Stimulated activated CD4-positive, alpha-beta T cell treated with anti-CD3 and anti-CD28 coated beads, Interleukin-1b, Interleukin-23, amount 100 ng/mL, for 1 hour (primary cell): ENCODE data around the gene CREB3.
A peak's percentile ranks its signal among the peaks of the same experiment; 100 is the strongest.

Experiments used
- DNase-seq, 2 donors: peaks; one replicate each; pipeline ENCODE4 v3.0.0-alpha.2; 2020; ENCODE audit warnings: low read depth in 2 of 2

CREB3 gene, protein sequence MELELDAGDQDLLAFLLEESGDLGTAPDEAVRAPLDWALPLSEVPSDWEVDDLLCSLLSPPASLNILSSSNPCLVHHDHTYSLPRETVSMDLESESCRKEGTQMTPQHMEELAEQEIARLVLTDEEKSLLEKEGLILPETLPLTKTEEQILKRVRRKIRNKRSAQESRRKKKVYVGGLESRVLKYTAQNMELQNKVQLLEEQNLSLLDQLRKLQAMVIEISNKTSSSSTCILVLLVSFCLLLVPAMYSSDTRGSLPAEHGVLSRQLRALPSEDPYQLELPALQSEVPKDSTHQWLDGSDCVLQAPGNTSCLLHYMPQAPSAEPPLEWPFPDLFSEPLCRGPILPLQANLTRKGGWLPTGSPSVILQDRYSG

GRCh38 chr9:35732185-35732799 lies at the start of gene CREB3, which contains the start of gene TLN1:
Gene CREB3 (plus strand): TSS chr9:35732666. CDS start chr9:35732773, 107 bp downstream.
Gene TLN1 (minus strand): TSS chr9:35732195. CDS start chr9:35725694, 6,501 bp downstream.
- DNase-seq = peak; percentile 88 to 95

- DNase-seq = no peak
These were observed 49.1 kb upstream of the CREB3 start for GRCh38 chr9:35683323-35683722.

DNA sequence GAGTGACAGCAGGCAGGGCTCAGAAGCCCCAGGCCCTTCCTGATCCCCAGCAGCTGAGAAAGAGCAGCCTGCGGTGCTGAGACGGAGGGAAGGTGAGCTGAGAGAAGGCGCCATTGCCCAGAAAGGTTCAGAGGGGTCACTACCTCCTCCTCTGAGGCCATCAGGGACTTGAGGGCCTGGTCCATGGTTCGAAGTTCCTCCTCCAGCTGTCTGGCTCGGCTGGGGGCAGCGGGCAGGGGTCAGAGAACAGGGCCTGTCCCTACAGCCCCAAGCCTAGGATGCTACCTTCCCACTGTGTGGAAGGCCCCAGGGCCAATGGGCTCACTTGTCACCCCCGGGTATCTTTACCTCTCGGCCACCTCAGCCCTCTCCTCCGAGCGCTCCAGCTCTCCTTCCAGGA lies 47.5 kb upstream of the CREB3 start:
- DNase-seq = no peak

DNA sequence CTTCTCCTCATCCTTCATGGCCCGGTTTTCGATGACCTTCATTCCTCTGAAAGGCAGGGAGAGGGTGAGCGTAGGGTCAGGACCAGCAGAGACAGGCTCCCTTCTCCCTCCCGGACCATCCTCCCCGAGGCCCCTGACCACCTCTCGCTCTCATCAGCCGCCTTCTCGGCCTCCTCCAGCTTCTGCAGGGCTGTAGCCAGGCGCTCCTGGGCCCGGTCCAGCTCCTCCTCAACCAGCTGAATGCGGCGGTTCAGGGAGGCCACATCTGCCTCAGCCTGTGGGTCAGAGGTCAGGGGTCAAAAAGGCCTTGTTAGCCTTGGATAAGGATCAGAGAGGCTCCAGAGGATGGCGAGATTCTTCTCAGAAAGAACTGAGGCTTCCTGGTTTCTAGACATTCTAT lies 47.0 kb upstream of the CREB3 start:
- no peak for DNase-seq

- DNase-seq = no peak
These were observed 46.0 kb upstream of the CREB3 start for GRCh38 chr9:35686222-35687203.

DNA sequence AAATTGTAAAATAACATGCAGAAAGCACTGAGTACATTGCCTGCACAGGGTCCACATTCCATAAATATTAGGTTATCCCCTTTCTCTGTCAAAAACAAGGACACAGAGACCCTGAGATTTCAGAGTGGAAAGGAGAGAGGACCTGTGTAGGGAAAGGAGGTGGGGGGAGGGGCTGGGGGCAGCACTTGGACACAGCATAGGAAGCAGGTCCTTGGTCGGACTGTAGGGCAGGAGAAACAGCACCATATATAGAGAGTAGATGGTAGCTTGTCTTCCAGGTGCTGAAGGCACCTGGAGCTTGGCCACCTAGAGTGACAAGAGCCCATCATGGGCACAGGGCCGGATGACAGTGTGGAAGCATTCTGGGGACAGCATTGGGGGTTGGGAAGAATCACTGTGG lies 45.2 kb upstream of the CREB3 start:
- DNase-seq = no peak

DNA sequence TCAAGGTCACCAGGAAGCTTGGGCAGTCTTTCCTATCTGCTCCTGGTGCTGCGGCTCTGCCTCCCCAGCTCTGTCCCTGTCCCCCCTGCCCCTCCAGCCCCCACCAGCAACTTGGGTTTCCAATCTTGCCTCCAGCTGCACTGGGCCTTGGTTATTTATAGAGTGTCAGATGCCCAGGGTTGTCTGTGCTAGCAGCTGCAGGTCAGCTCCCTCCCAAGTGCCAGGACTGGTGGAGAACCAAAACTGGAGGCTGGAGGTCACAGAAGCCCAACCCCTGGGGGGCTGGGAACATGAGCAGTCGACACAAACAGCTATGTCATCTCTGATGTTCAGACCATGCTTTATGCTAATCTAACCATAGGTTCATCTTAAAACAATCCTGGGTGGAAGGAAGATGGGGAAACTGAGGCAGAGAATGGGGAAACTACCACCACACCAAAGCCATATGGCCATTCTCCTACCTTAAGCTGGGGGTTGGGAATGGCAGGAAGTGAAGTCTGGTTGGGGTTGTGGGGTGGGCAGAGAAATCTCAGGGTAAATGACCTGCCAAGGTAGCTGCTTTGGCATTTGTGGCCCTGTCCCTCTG lies 44.4 kb upstream of the CREB3 start:
- no peak for DNase-seq

GRCh38 chr9:35688558-35689541 lies 43.6 kb upstream of the CREB3 start:
- DNase-seq = no peak

- no peak for DNase-seq
These were observed 42.7 kb upstream of the CREB3 start, which contains the start of gene TPM2 for GRCh38 chr9:35689542-35690293. Gene TPM2 (minus strand): TSS chr9:35689925. CDS start chr9:35689817, 108 bp downstream.

GRCh38 chr9:35690294-35690613 lies 42.2 kb upstream of the CREB3 start:
- DNase-seq = no peak

DNA sequence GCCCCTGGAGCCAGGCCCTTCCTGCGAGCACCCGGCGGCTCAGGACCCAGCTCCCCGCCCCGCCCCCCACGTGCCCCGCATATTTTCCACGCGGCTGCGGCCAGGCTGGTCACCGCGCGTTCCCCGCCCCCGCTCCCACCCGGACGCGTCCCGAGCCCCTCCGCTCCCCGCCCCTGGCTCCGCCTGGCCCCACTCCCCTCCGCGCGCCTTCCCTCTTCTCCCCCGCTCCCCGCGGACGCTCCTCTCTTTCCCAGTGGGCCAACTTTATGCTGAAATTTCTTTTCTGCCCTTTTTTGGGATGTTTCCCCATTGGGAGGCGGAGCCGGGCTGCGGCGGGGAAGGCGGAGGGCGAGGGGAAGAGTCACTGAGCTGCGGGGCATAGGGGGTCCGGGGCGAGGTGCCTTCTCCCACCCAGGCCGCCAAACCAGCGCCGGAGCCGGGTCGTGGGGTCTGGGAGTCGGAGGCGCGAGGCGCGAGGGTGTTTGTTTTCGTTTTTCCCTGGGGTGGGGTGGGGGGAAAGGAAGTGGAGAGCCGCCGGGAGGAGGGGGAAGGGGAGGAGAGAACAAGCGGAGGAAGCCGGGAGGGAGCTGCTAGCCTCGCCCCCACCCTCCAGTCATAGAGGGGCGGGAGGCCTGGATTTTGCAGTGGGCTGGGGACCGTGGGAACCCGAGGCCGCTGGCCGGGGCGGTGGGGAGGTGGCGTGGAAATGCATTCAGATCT lies 41.7 kb upstream of the CREB3 start:
- no peak for DNase-seq

- DNase-seq = no peak
These were observed 41.2 kb upstream of the CREB3 start for GRCh38 chr9:35691334-35691650.

DNA sequence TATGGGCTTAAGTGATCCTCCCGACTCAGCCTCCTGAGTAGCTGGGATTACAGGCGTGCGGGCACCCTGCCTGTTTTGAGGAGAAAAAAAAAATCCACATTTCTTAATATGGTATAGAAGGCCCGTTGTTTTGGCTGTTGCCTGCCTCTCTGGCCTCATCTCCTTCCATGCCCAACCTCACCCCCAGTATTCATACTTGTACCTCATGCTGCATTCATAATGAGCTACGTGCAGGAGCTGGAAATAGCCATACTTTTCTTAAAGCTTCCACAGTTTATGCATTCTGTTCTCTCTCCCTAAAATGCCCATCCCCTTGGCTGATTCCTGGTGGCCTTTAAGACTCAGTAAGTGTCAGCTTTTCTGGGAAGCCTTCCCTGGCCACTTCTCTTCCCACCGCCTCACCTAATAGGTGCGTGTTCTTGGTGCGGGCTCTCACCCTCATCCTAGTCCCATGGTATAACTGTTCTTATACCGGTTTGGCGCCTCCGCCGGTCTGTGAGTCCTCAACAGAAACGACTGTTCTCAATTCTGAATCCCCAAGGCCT lies 40.6 kb upstream of the CREB3 start:
- DNase-seq = no peak

- DNase-seq = no peak
These were observed 36.5 kb upstream of the CREB3 start for GRCh38 chr9:35695943-35696401.

- DNase-seq = peak; percentile 9 to 37
These were observed 35.8 kb upstream of the CREB3 start for GRCh38 chr9:35696520-35697215.

DNA sequence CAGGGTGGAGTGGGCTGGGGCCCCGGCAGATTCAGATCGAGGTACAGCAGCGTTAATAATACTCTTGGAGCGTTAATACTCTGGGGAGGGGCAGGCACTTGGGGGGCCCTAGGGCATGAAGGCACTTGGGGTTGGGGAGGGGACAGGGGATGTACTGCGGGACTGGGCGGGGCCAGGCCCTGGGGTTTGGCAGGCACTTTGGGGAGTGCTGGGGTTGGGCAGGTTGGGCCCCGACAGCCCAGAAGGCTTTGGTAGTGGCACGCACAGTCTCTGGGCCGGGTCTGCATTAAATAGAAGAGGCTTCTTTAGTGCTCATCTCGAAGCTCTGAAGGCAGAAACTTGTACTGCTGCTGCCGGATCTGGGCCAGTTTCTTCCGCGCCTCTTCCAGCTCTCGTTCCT lies 35.0 kb upstream of the CREB3 start:
- DNase-seq = no peak

DNA sequence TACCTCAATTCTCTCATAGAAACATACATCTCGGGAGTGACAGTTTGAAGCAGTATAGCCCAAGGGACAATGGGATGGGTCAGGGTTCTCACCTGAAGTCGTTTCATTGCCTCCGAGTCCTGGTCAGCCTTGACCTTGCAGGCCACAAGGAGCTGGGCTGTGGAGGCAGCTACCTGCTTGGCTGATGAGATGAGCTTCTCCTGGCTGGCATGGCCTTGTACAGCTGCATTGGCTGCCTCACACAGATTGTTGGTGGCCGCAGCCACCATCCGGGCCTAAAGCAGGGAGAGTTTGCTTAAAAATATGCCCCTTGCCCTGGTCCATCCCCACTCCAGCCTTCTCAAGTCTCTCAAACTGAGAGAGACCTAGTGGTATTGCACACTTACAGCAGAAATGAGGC lies 34.2 kb upstream of the CREB3 start:
- no peak for DNase-seq

GRCh38 chr9:35700031-35700430 lies 32.4 kb upstream of the CREB3 start:
- DNase-seq = no peak
